GM12873 (cell line): ENCODE data around the gene SLC25A13.

Experiments
- TF ChIP-seq, protein P1 (sequence below): IDR thresholded peaks from 2 replicates; pipeline ENCODE4 v1.5.1; 2012; ENCODE audit warnings: low read depth, mild to moderate bottlenecking, moderate library complexity, low read length, control low read depth; ENCODE audit not compliant: insufficient read depth; ENCODE audit errors: missing control alignments

Gene SLC25A13

DNA sequence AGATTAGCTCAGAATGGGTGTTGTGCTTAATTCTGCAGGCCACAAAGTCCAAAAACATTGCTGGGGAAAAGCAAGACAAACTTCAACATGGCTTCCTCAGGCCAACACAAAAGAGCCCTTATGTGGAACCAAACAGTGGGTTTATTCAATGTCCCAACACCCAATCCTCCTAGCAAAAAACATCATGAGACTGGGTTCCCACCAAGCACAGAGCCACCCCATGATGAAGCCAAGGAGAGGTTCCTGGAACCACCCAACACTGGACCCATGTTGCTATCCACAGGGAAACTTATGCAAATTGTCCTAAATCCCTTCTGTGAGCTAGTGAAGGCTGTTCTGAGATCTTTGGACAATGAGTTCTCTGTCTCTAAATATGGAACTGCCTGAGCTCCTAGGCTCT is 24.0 kb downstream of the SLC25A13 start:
- TF ChIP-seq, protein P1, sequence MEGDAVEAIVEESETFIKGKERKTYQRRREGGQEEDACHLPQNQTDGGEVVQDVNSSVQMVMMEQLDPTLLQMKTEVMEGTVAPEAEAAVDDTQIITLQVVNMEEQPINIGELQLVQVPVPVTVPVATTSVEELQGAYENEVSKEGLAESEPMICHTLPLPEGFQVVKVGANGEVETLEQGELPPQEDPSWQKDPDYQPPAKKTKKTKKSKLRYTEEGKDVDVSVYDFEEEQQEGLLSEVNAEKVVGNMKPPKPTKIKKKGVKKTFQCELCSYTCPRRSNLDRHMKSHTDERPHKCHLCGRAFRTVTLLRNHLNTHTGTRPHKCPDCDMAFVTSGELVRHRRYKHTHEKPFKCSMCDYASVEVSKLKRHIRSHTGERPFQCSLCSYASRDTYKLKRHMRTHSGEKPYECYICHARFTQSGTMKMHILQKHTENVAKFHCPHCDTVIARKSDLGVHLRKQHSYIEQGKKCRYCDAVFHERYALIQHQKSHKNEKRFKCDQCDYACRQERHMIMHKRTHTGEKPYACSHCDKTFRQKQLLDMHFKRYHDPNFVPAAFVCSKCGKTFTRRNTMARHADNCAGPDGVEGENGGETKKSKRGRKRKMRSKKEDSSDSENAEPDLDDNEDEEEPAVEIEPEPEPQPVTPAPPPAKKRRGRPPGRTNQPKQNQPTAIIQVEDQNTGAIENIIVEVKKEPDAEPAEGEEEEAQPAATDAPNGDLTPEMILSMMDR: no peak

DNA sequence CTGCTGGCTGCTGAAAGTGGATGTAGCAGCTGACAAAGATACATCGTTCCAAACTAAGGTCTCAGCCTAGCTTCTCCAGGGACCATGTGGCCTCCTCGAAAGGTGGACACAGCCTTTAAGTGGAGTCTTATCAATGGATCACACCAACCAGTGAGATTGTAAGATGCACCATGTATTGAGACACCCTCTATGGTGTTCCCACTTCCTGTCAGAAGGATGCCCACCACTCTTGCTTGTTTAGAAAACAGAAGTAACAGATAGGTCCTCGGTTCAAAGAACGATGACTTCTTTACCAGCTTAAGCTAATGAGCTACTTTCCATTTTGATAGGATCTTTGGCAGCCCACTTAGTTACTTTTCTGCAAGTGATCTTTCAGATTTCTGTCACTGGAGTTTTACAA is 34.3 kb downstream of the SLC25A13 start:
- TF ChIP-seq, protein P1: no peak

DNA sequence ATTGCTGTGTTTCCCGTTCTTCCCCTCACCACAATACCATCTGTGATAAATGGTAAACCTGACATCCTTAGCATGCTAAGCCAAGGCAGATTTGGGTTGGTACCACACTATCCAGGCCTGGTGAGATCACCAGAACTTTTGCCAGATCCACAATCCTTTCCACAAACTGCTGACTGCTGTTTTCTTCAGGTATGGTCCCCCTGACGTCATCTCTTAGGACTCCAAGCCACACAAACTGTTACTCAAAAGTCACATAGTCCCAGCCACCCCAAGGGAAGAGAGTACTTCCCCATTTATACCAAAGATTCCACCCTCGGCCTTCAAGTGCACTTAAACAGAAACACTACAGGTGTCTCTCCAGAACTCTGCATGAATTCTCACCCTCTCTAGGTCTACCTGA is 34.8 kb downstream of the SLC25A13 start:
- TF ChIP-seq, protein P1: no peak

DNA sequence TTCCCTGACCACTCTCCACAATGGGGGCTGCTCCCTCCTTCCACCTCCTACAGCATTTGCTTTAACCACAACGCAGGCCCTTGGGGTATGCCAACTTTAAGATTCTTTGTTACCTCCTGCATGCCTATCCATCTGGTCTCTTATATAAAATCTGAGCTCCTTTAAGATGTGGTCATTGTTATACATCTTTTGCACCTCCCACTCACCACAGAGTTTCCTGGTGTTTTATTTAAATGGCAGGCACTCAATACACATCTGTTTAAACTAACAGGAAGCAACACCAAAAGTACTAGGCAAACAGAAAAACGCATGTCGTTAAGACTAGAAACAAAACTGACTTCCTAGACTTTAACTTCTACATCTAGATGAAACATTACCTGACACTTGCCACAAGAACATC is 36.3 kb downstream of the SLC25A13 start:
- TF ChIP-seq, protein P1: no peak

DNA sequence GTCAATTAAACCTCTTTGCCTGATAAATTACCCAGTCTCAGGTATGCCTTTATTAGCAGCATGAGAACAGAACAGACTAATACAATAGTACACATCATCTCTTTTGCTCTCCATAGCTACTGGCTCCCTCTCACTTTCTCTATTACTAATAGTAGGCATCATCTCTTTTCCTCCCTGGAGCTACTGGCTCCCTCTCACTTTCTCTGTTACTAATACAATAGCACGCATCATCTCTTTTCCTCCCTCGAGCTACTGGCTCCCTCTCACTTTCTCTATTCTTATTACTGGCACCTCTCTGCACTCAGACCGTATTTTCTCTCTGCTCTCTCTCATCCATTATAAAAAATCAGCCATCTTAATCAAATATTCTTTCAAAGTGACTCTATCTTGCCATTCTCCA is 37.1 kb downstream of the SLC25A13 start:
- TF ChIP-seq, protein P1: no peak

DNA sequence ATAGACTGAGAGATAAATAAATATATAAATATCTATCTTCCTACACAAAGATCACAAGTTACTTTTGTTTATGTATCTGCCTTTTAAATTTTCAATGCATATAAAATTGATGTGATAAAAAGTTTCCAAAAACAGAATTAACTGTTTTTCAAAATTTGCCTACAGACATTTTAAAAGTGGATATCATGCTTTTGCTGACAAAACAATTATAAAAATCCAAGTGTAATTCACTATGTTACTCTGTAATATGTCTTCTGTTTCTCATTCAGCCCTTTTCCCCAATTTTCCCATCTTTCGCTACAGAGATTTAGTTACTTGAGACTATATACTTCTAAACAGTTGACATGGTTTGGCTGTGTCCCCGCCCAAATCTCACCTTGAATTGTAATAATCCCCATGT is 37.7 kb downstream of the SLC25A13 start:
- TF ChIP-seq, protein P1: no peak

DNA sequence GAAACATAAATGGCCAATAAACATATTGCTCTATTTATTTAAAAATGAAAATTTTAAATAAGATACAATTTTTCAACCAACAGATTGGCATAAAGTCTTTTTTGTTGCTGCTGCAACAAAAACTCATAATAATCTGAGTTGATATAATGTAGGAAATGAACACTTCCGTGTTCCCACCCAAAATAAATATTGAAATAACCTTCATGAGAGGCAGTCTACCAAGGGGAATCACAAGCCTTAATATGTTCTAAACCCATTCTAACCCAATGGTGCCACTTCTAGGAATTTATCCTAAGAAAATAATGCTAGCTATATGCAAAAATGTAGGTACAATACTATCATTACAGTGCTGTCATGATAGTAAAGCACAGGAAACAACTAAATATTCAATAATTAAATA is 39.1 kb downstream of the SLC25A13 start:
- TF ChIP-seq, protein P1: no peak

DNA sequence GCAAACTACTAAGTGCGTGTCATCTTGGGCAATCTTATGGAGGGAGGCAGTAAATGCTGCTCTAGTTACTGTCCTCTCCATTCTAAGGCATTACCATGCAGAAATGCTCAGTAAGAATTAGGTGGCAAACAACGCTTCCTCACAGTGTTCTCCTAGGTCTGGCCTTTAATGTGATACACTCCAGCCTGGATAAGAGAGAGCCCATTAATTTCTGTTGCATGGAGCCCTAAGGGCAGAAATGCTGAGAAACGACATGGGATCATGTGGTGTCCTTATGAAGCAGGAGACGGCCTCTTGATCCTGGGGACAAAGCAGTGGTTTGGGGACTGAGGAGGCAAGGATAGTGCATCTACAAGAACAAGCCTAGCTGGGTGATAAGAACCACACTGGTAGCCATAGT is 44.0 kb downstream of the SLC25A13 start:
- TF ChIP-seq, protein P1: no peak
